PC-3 (cell line): ENCODE results near the gene IFNGR2. TPM values are rescaled to one million over a fixed set of nuclear protein-coding genes. Genes with fewer than 3 reads are reported as not detected.
A peak's percentile ranks its signal among the peaks of the same experiment; 100 is the strongest.

Experiments
- ATAC-seq: fragments of 200-7000 bp; cut with Tn5 transposase; 2 replicates; pipeline ENCODE4 v1.9.1; 2020; ENCODE audit warnings: mild to moderate bottlenecking, moderate library complexity
- BruUV-seq: library from RNA; stranded (reverse); fragments of 400-500 nt; replicated peaks from 2 replicates; lab custom pipeline; 2021; lab: Mats Ljungman, UMichigan
- CTCF ChIA-PET: fragments of 300-600 bp; sonication (Branson Sonifier 250); formaldehyde crosslinking; loops from one replicate; lab custom pipeline; 2022; ENCODE audit warnings: antibody characterized with exemption; lab: Charles Lee
- POLR2A ChIA-PET: fragments of 300-600 bp; sonication (Branson Sonifier 250); formaldehyde crosslinking; loops from one replicate; lab custom pipeline; 2022; ENCODE audit warnings: antibody characterized with exemption; ENCODE audit not compliant: unreplicated experiment; lab: Charles Lee
- DNase-seq: peaks from one replicate; pipeline ENCODE4 v3.0.0-alpha.2; 2015
- H2AFZ ChIP-seq: fragments of 300-600 bp; sonication (generic); 2 replicates; pipeline ENCODE4 v1.6.0; 2016; ENCODE audit warnings: antibody characterized with exemption, low read length
- H3F3A ChIP-seq: fragments of 300-600 bp; sonication (generic); one replicate; pipeline ENCODE4 v1.6.0; 2017; ENCODE audit warnings: antibody characterized with exemption, low read length, control low read depth, mild to moderate bottlenecking; ENCODE audit not compliant: unreplicated experiment
- H3K27ac ChIP-seq: fragments of 300-600 bp; sonication (generic); 2 replicates; pipeline ENCODE4 v1.5.1; 2016; ENCODE audit warnings: mild to moderate bottlenecking, low read length
- H3K27me3 ChIP-seq: fragments of 300-600 bp; sonication (generic); 2 replicates; pipeline ENCODE4 v1.6.1; 2016; ENCODE audit warnings: low read length, mixed read lengths
- H3K36me3 ChIP-seq: fragments of 300-600 bp; sonication (generic); 2 replicates; pipeline ENCODE4 v1.6.1; 2016; ENCODE audit warnings: low read depth, mixed run types, low read length, mixed read lengths
- H3K4me1 ChIP-seq: fragments of 300-600 bp; sonication (generic); 2 replicates; pipeline ENCODE4 v1.5.1; 2016; ENCODE audit warnings: low read length; ENCODE audit not compliant: insufficient read depth
- H3K4me2 ChIP-seq: fragments of 300-600 bp; sonication (generic); 2 replicates; pipeline ENCODE4 v1.6.0; 2016; ENCODE audit warnings: low read length
- H3K4me3 ChIP-seq: fragments of 300-600 bp; sonication (generic); 2 replicates; pipeline ENCODE4 v1.5.1; 2016; ENCODE audit warnings: mild to moderate bottlenecking, low read length, mixed read lengths
- H3K79me2 ChIP-seq: fragments of 300-600 bp; sonication (generic); 2 replicates; pipeline ENCODE4 v1.6.1; 2017; ENCODE audit warnings: low read length, mixed read lengths
- H3K9ac ChIP-seq: fragments of 300-600 bp; sonication (generic); 2 replicates; pipeline ENCODE4 v1.6.0; 2016; ENCODE audit warnings: mild to moderate bottlenecking, low read length
- H3K9me2 ChIP-seq: fragments of 300-600 bp; sonication (generic); replicated peaks from 2 replicates; pipeline ENCODE4 v1.6.1; 2016; ENCODE audit warnings: mixed run types, low read length, mixed read lengths
- H3K9me3 ChIP-seq: fragments of 300-600 bp; sonication (generic); 2 replicates; pipeline ENCODE4 v1.6.1; 2016; ENCODE audit warnings: low read length, mixed read lengths
- H4K20me1 ChIP-seq: fragments of 300-600 bp; sonication (generic); 2 replicates; pipeline ENCODE4 v1.6.1; 2016; ENCODE audit warnings: low read length, mixed read lengths
- EZH2 ChIP-seq: fragments of 300-600 bp; sonication (generic); IDR thresholded peaks from one replicate; pipeline ENCODE4 v1.6.1; 2017; ENCODE audit warnings: antibody characterized with exemption, mild to moderate bottlenecking, low read length; ENCODE audit not compliant: unreplicated experiment
- EZH2phosphoT487 ChIP-seq: fragments of 300-600 bp; sonication (generic); IDR thresholded peaks from 2 replicates; pipeline ENCODE4 v1.6.1; 2018; ENCODE audit warnings: mild to moderate bottlenecking, antibody characterized with exemption, low read length, borderline replicate concordance
- intact Hi-C: fragments of 100-400 bp; cut with micrococcal nuclease; formaldehyde crosslinking; loops from 2 replicates; pipeline ENCODE4 v1.9.0; 2023
- total RNA-seq: library from RNA; depleted of rRNA; stranded (reverse); fragments of >200 nt; gene quantifications from 2 replicates; pipeline ENCODE4 v1.2.3, GENCODE V29; 2014
- TF ChIP-seq, protein P1 (sequence below): fragments of 300-600 bp; sonication (generic); conservative IDR thresholded peaks from 2 replicates; pipeline ENCODE4 v1.5.1; 2017; ENCODE audit warnings: antibody characterized with exemption, low read depth, mild to moderate bottlenecking, low read length

The IFNGR2 gene
- total RNA-seq, 1 experiment from 2014 or later: 37.8 TPM

GRCh38 chr21:33428669-33429068 lies 25.5 kb downstream of the IFNGR2 start:
- Histone ChIP-seq H3K27ac (peak overlapping the region; percentile 99), H3K9me2 (no peaks in the 10 kb centered on the region), H3K4me3 (peak overlapping the region; percentile 9; the same call in 1 of the 2 replicates), H3K36me3 (peaks cover 38% of the 10 kb centered on the region), H2AFZ (no peak overlapping the region), H3F3A (peaks cover 5% of the 10 kb centered on the region), H3K27me3 (no peaks in the 10 kb centered on the region), H3K4me1 (peaks cover 33% of the 10 kb centered on the region), H4K20me1 (no peaks in the 10 kb centered on the region), H3K79me2 (no peaks in the 10 kb centered on the region), H3K9me3 (no peaks in the 10 kb centered on the region), H3K9ac (peak overlapping the region; percentile 88), H3K4me2 (peak overlapping the region; percentile 73)
- intact Hi-C loops: loop anchor here (2.0 to 5.0 kb wide), 4 partner anchors 24 to 226 kb away; no protein-coding TSS in a partner anchor
- DNase-seq (peak; percentile 95), ATAC-seq (peak; percentile 78)
- POLR2A ChIA-PET: interaction anchor here (1.9 kb wide), 1 partner anchor 24 kb away, joined by 10 read pairs; no protein-coding TSS in a partner anchor
- BruUV-seq: no TSS peak
- CTCF ChIA-PET: interaction anchor here (1.1 to 1.2 kb wide), 2 partner anchors 52 to 54 kb away, joined by 3 to 11 read pairs; no protein-coding TSS in a partner anchor
- no peak for TF ChIP-seq EZH2
- TF ChIP-seq EZH2phosphoT487: no peak
- TF ChIP-seq, protein P1, sequence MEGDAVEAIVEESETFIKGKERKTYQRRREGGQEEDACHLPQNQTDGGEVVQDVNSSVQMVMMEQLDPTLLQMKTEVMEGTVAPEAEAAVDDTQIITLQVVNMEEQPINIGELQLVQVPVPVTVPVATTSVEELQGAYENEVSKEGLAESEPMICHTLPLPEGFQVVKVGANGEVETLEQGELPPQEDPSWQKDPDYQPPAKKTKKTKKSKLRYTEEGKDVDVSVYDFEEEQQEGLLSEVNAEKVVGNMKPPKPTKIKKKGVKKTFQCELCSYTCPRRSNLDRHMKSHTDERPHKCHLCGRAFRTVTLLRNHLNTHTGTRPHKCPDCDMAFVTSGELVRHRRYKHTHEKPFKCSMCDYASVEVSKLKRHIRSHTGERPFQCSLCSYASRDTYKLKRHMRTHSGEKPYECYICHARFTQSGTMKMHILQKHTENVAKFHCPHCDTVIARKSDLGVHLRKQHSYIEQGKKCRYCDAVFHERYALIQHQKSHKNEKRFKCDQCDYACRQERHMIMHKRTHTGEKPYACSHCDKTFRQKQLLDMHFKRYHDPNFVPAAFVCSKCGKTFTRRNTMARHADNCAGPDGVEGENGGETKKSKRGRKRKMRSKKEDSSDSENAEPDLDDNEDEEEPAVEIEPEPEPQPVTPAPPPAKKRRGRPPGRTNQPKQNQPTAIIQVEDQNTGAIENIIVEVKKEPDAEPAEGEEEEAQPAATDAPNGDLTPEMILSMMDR: no peak

GRCh38 chr21:33430858-33431257 lies 27.6 kb downstream of the IFNGR2 start:
- Histone ChIP-seq H3K9me3 (no peaks in the 10 kb centered on the region), H3K27ac (peak overlapping the region; percentile 99; the same call in 1 of the 2 replicates), H3K36me3 (peaks cover 31% of the 10 kb centered on the region), H3K4me3 (no peak overlapping the region), H3K4me2 (no peak overlapping the region), H3K9ac (no peak overlapping the region; the same call in 1 of the 2 replicates), H4K20me1 (no peaks in the 10 kb centered on the region), H3F3A (peaks cover 17% of the 10 kb centered on the region), H3K27me3 (no peaks in the 10 kb centered on the region), H3K4me1 (peaks cover 44% of the 10 kb centered on the region), H2AFZ (no peak overlapping the region), H3K9me2 (no peaks in the 10 kb centered on the region), H3K79me2 (no peaks in the 10 kb centered on the region)
- POLR2A ChIA-PET: no interaction called here
- CTCF ChIA-PET: no interaction called here
- intact Hi-C loops: no loop called here
- no peak for ATAC-seq
- TF ChIP-seq, protein P1: no peak
- TF ChIP-seq EZH2phosphoT487 (no peak), EZH2 (no peak)
- no TSS peak for BruUV-seq
- DNase-seq: no peak

GRCh38 chr21:33432496-33432895 lies 29.3 kb downstream of the IFNGR2 start:
- Histone ChIP-seq H4K20me1 (no peaks in the 10 kb centered on the region), H3K4me1 (peaks cover 43% of the 10 kb centered on the region), H3K79me2 (no peaks in the 10 kb centered on the region), H3K27me3 (no peaks in the 10 kb centered on the region), H2AFZ (no peak overlapping the region), H3K9me3 (no peaks in the 10 kb centered on the region), H3K9ac (no peak overlapping the region), H3K27ac (no peak overlapping the region), H3K4me2 (no peak overlapping the region), H3F3A (peaks cover 17% of the 10 kb centered on the region), H3K9me2 (no peaks in the 10 kb centered on the region), H3K36me3 (peaks cover 41% of the 10 kb centered on the region), H3K4me3 (no peak overlapping the region)
- CTCF ChIA-PET: no interaction called here
- intact Hi-C loops: no loop called here
- no TSS peak for BruUV-seq
- POLR2A ChIA-PET: no interaction called here
- no peak for ATAC-seq
- DNase-seq: no peak
- TF ChIP-seq EZH2phosphoT487 (no peak), EZH2 (no peak)
- TF ChIP-seq, protein P1: no peak
